GM06990 (cell line): ENCODE data around the gene HSD11B2.

Source experiments
- DNase-seq: peaks from one replicate; pipeline ENCODE4 v3.0.0-alpha.2; 2011; ENCODE audit not compliant: insufficient read length; ENCODE audit errors: extremely low read depth
- H3K27me3 ChIP-seq: replicated peaks from 2 replicates; pipeline ENCODE4 v1.6.0; 2011; ENCODE audit warnings: low read length; ENCODE audit not compliant: control insufficient read depth, insufficient read depth
- H3K36me3 ChIP-seq: 2 replicates; pipeline ENCODE4 v1.5.1; 2011; ENCODE audit warnings: low read length; ENCODE audit not compliant: control insufficient read depth, insufficient read depth
- H3K4me3 ChIP-seq: replicated peaks from 2 replicates; pipeline ENCODE4 v1.5.1; 2011; ENCODE audit warnings: low read depth, mild to moderate bottlenecking, control low read depth, low read length
- TF ChIP-seq, protein P1 (sequence below): IDR thresholded peaks from 2 replicates; pipeline ENCODE4 v1.5.1; 2011; ENCODE audit warnings: low read length, control low read depth, mild to moderate bottlenecking, inconsistent platforms; ENCODE audit not compliant: insufficient read depth, poor library complexity, severe bottlenecking

HSD11B2 gene

DNA sequence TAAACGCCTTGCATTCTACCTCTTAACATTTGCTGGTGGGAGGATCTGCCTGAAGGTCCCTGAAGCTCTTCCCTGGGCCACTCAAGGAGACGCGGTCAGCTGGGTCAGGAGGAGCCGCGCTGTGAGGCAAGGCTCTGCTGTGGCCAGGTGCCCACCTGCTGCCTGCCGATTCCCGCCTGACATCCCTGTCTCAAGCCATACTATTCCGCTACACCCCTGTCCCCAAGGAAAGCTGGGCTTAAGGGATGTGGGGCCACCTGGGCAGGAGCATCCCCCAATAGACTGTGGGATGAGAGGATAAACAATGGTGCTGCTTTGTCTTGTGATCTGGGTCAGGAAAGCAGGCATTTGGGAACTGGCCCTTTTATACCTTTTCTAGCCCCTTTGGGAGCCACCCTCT is 42.7 kb upstream of the HSD11B2 start:
- no peak for DNase-seq
- Histone ChIP-seq H3K4me3 (no peak overlapping the region), H3K27me3 (no peaks in the 10 kb centered on the region), H3K36me3 (no peaks in the 10 kb centered on the region)
- TF ChIP-seq, protein P1, sequence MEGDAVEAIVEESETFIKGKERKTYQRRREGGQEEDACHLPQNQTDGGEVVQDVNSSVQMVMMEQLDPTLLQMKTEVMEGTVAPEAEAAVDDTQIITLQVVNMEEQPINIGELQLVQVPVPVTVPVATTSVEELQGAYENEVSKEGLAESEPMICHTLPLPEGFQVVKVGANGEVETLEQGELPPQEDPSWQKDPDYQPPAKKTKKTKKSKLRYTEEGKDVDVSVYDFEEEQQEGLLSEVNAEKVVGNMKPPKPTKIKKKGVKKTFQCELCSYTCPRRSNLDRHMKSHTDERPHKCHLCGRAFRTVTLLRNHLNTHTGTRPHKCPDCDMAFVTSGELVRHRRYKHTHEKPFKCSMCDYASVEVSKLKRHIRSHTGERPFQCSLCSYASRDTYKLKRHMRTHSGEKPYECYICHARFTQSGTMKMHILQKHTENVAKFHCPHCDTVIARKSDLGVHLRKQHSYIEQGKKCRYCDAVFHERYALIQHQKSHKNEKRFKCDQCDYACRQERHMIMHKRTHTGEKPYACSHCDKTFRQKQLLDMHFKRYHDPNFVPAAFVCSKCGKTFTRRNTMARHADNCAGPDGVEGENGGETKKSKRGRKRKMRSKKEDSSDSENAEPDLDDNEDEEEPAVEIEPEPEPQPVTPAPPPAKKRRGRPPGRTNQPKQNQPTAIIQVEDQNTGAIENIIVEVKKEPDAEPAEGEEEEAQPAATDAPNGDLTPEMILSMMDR: no peak

DNA sequence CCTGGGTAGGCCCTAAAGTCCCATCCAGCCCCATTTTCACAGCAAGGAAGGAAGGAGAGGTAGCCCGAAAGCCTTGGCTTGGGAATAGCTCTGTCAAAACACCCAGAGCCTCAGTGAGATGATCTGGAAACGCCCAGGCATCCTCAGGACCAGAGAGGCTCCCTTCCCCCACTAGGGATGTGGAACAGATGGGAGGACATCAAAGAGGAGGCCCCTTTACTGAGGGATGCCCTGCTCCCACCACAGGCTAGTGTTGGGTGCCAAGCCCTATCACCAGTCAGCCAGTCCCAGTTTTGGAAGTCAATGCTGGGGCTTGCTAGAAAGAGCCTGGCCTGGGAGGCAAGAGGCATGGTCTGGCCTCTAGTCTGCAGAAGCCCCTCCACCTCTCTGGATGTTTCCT is 42.3 kb upstream of the HSD11B2 start:
- Histone ChIP-seq H3K27me3 (no peaks in the 10 kb centered on the region; the same call in 1 of the 2 replicates), H3K36me3 (no peaks in the 10 kb centered on the region), H3K4me3 (no peak overlapping the region)
- no peak for DNase-seq
- TF ChIP-seq, protein P1: no peak

DNA sequence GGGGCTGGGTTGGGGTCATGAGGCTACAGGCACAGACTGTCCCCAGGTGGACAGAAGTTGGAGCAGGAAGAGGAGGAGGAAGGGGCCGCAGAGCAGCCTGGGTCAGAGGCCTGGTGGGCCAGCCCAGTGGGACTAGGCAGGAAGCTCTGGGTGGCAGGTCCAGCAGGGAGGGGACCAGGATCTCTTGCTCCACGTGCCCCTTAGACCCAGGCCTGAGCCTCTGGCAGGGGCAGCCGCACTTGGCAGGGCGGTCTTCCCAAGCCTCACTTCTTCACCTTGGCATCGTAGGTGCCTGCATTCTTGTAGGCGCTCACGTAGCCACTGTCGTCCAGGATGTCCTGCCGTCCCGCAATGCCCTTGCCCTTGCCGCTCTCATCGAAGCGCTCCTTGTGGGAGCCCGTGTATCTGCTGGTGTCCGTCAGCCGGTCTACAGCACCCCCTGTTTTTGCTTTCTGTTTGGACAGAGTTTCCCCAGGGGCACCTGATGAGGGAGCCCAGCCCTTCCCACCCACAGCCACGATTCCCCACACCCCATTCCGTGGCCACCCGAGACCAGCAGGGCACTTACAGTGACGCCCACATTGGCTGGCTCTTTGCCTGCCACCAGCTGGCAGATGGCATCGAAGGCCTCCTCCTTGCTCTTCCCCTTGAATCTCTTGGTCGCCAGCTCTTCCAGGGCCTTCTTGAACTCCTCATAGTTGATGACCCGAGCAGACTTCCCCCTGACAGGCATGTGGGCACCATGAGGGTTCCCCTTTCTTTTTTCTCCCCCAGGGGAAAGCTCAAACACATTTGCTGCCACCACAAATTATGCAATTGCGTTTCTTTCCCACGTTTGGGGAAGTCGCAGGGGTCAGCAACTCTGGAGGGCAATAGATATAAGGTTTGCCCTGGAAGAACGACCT is 40.8 kb upstream of the HSD11B2 start:
- TF ChIP-seq, protein P1: no peak
- no peak for DNase-seq
- Histone ChIP-seq H3K4me3 (no peak overlapping the region), H3K36me3 (no peaks in the 10 kb centered on the region), H3K27me3 (no peaks in the 10 kb centered on the region; the same call in 1 of the 2 replicates)

DNA sequence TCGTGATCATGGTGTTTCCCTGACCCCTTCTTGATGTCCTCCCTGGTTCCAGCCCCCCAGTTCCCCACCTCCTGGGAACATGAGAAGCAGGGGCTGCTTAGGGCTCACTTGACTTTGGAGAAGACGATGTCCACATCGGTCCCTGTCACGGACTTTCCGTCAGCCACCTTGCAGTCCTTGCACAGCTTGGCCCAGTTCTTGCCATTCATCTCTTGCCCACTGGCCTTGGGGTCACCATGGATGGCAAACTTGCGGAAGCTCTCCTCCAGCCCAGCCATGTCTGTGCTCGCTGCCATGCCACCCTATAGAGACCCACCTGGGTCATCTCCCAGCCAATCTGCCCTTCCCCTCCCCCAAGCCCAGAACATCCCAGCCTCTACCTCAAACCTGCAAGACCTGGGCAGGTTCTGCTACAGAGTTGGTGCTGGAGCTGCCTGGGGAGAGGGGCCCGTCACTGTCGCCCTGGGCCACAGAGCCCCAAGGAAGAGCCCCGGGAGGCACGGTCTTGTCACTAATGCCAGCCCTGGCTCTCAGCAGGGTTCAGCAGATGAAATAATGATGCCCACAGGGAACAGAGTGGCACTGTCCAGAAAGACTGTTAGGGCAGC is 40.0 kb upstream of the HSD11B2 start:
- Histone ChIP-seq H3K27me3 (no peaks in the 10 kb centered on the region; the same call in 1 of the 2 replicates), H3K36me3 (no peaks in the 10 kb centered on the region), H3K4me3 (no peak overlapping the region)
- TF ChIP-seq, protein P1: no peak
- DNase-seq: no peak

DNA sequence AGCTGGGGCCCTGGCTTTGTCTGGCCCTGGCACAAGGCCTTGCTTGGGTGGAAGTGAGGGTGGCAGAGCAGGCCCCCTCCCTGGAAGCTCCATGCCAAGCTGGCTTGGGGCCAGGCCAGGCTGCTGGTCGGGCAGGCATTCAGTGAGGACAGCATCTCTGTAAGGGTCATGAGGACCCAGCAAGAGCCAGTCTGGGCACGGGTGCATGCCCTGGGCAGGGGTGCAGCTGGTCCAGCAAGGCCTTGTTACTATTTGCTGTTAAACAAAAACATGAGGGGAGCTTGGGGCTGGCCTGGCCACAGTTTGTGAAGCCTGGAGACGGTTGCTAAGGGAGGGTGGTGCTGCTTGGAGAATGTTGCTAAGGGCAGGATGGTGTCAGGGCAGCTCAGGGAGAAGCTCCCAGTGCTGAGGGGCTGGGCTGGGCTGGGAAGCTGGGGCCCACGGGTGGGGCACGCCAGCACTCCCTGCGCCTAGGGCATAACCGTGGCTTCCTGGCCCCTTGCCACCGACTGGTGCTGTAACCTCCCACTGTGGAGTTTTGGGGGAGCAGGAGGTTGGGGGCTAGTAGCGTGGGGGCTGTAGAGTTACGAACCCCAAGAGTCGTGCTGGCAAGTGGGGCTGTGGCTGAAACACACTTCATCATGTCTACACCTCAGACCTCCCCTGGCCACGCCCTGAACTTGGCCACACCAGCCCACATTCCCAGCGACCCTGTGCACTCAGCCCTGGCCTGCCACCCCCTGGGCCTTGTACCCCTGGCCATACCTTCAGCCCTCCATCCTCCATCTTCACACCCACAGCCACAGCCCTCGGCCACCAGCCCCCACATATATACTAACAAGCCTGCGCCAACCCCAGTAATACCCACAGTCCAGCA is 39.3 kb upstream of the HSD11B2 start:
- Histone ChIP-seq H3K36me3 (no peaks in the 10 kb centered on the region), H3K27me3 (no peaks in the 10 kb centered on the region; the same call in 1 of the 2 replicates), H3K4me3 (no peak overlapping the region)
- TF ChIP-seq, protein P1: no peak
- DNase-seq: no peak
